MG63 (cell line): ENCODE data around the gene STEEP1. TPM values are rescaled to one million over a fixed set of nuclear protein-coding genes. Genes with fewer than 3 reads are reported as not detected.
A peak's percentile ranks its signal among the peaks of the same experiment; 100 is the strongest.

Source experiments
- DNase-seq: peaks from one replicate; pipeline ENCODE4 v3.0.0-alpha.2; 2020
- H3K27me3 ChIP-seq: fragments of 250-450 bp; sonication (Bioruptor Pico); 2 replicates; pipeline ENCODE4 v1.5.1; 2020; ENCODE audit warnings: mild to moderate bottlenecking, moderate library complexity
- H3K36me3 ChIP-seq: fragments of 250-450 bp; sonication (Bioruptor Pico); 2 replicates; pipeline ENCODE4 v1.5.1; 2020; ENCODE audit warnings: mild to moderate bottlenecking, moderate library complexity
- H3K4me3 ChIP-seq: fragments of 250-450 bp; sonication (Bioruptor Pico); 2 replicates; pipeline ENCODE4 v1.5.1; 2020; ENCODE audit warnings: mild to moderate bottlenecking, moderate library complexity
- H3K9me3 ChIP-seq: fragments of 250-450 bp; sonication (Bioruptor Pico); 2 replicates; pipeline ENCODE4 v1.5.1; 2020; ENCODE audit warnings: mild to moderate bottlenecking, moderate library complexity
- total RNA-seq: library from RNA; depleted of rRNA; stranded (reverse); fragments of >200 nt; shearing (Covaris generic); gene quantifications from 2 replicates; pipeline ENCODE4 v1.2.3, GENCODE V29; 2014; ENCODE audit warnings: low replicate concordance; rRNA removed

Gene STEEP1
- total RNA-seq, result 50.8 and 60.2 TPM in 2 replicates

GRCh38 chrX:119565107-119565663 lies at the start of gene STEEP1:
STEEP1 (minus strand) TSS chrX:119565409; CDS start chrX:119565355, 54 bp downstream.
- Histone ChIP-seq H3K9me3 (no peaks in the 10 kb centered on the region), H3K27me3 (no peaks in the 10 kb centered on the region), H3K36me3 (no peaks in the 10 kb centered on the region; the same call in 1 of the 2 replicates), H3K4me3 (peak within 1 kb of the TSS; percentile 74)
- DNase-seq, result peak; percentile 90

GRCh38 chrX:119614776-119615175 lies 49.6 kb upstream of the STEEP1 start:
- Histone ChIP-seq H3K27me3 (no peaks in the 10 kb centered on the region), H3K9me3 (no peaks in the 10 kb centered on the region), H3K36me3 (no peaks in the 10 kb centered on the region), H3K4me3 (no peak overlapping the region)
- no peak for DNase-seq

DNA sequence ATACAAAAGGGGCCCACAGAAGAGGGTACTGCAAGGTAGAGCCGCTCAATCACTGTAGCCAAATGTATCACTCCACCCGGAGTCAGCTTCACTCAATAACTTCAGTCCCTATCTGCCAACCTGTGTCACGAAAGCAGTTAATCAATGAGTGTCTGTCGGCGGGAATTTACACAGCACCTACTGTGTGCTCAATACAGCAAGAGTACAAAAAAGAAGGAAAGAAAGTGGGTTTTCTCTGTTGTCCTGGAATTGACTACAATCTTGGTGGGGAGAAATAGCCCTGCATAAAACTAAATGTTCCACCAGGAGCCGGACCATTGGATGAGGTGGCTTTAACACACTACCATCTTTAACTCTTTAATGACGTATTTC lies 41.8 kb upstream of the STEEP1 start:
- DNase-seq, result no peak
- Histone ChIP-seq H3K9me3 (no peaks in the 10 kb centered on the region), H3K36me3 (no peaks in the 10 kb centered on the region; the same call in 1 of the 2 replicates), H3K27me3 (no peaks in the 10 kb centered on the region), H3K4me3 (peak overlapping the region; percentile 81; the same call in 1 of the 2 replicates)

DNA sequence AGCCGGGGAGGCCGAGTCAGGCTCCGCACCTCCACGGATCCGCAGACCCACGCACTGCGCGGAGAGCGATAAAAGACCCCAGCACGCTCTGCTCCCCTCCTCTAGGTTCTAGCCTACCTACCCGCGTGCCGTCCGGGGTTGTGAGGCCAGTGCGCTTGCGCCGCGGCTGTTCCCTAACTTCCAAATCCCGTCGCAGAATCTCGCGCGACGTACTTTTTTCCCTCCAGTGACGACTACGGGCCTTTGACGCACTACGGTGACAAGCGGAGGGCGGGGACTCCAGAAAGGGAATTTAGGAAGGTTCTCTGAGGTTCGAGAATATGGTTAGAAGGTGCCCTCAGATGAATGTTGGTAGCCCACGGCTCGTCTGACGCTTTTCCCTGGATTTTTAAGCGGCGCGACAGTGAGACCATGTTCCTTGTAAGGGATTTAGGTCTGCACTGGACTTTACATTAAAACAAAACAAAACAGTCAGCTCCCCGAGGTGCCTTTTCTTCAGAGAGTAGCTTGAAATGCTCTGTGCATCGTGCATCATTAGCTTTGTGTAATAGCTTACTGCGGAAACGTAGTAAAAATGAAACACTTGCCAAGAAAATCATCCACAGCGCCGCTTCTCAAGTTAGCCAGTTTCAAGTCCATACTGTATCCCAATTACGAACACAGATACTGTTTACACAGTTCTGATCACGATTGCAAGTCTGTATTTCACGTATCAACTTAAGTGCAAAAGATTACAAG lies 41.2 kb upstream of the STEEP1 start, which contains the start of gene NKRF:
Gene NKRF, minus strand, starts transcription at position 145 of the 738 bp plus-strand sequence.
- peak; percentile 84 for DNase-seq
- Histone ChIP-seq H3K4me3 (peak within 1 kb of the TSS; percentile 81), H3K27me3 (no peaks in the 10 kb centered on the region), H3K9me3 (no peaks in the 10 kb centered on the region), H3K36me3 (no peaks in the 10 kb centered on the region; the same call in 1 of the 2 replicates)

- peak overlapping the region; percentile 81 for H3K4me3 ChIP-seq
- peak; percentile 19 for DNase-seq
- no peaks in the 10 kb centered on the region for H3K9me3 ChIP-seq
- no peaks in the 10 kb centered on the region for H3K27me3 ChIP-seq
- H3K36me3 ChIP-seq, result no peaks in the 10 kb centered on the region; the same call in 1 of the 2 replicates
Measured at GRCh38 chrX:119605464-119606279, 40.5 kb upstream of the STEEP1 start.

- Histone ChIP-seq H3K4me3 (peak overlapping the region; percentile 81), H3K9me3 (no peaks in the 10 kb centered on the region), H3K36me3 (no peaks in the 10 kb centered on the region; the same call in 1 of the 2 replicates), H3K27me3 (no peaks in the 10 kb centered on the region)
- no peak for DNase-seq
Measured at GRCh38 chrX:119604766-119605463, 39.7 kb upstream of the STEEP1 start.

- no peak for DNase-seq
- H3K4me3 ChIP-seq, result no peak overlapping the region
Measured at GRCh38 chrX:119602701-119603255, 37.6 kb upstream of the STEEP1 start.

GRCh38 chrX:119589810-119590209 lies 24.6 kb upstream of the STEEP1 start:
- DNase-seq, result no peak

More at GRCh38 chrX:119602701-119603255, 37.6 kb upstream of the STEEP1 start:
- Histone ChIP-seq H3K27me3 (no peaks in the 10 kb centered on the region), H3K9me3 (no peaks in the 10 kb centered on the region), H3K36me3 (no peaks in the 10 kb centered on the region; the same call in 1 of the 2 replicates)

DNA sequence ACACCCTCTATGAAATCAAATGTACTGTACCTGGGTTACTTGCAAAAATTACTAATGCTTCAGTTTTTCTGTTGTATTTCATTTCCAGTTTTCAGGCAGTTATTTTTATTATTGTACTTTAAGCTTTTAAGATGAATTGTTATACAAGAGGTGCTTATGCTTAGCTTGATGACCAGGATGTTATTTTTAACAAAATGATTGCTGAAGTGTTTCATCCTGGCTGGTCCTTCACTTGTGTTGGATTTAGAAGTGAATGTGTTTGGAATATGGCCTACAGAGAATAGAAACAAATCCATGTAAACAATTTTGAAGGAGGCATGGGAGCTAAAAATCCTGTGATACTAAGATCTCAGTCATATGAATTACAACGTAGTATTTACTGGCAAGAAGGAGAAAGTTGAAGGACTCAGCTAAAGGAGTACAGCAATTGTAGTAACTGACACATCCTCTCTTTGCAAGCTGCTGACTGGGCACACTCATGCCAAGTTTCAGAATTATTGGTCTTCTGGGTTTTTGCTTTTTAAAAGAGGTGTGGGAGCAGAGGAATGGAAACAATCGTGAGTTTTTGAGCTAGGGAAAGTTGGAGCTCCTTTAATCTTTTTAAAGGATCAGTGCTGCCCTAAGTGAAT lies 18.3 kb upstream of the STEEP1 start:
- Histone ChIP-seq H3K4me3 (no peak overlapping the region), H3K27me3 (no peaks in the 10 kb centered on the region), H3K36me3 (peaks cover 2% of the 10 kb centered on the region), H3K9me3 (no peaks in the 10 kb centered on the region)
- DNase-seq, result no peak

More at GRCh38 chrX:119589810-119590209, 24.6 kb upstream of the STEEP1 start:
- Histone ChIP-seq H3K9me3 (no peaks in the 10 kb centered on the region), H3K27me3 (no peaks in the 10 kb centered on the region), H3K4me3 (no peak overlapping the region), H3K36me3 (peaks cover 24% of the 10 kb centered on the region)

GRCh38 chrX:119579414-119579813 lies 14.2 kb upstream of the STEEP1 start:
- H3K4me3 ChIP-seq, result no peak overlapping the region
- H3K9me3 ChIP-seq, result no peaks in the 10 kb centered on the region
- no peak for DNase-seq
- H3K36me3 ChIP-seq, result peaks cover 5% of the 10 kb centered on the region
- H3K27me3 ChIP-seq, result no peaks in the 10 kb centered on the region

DNA sequence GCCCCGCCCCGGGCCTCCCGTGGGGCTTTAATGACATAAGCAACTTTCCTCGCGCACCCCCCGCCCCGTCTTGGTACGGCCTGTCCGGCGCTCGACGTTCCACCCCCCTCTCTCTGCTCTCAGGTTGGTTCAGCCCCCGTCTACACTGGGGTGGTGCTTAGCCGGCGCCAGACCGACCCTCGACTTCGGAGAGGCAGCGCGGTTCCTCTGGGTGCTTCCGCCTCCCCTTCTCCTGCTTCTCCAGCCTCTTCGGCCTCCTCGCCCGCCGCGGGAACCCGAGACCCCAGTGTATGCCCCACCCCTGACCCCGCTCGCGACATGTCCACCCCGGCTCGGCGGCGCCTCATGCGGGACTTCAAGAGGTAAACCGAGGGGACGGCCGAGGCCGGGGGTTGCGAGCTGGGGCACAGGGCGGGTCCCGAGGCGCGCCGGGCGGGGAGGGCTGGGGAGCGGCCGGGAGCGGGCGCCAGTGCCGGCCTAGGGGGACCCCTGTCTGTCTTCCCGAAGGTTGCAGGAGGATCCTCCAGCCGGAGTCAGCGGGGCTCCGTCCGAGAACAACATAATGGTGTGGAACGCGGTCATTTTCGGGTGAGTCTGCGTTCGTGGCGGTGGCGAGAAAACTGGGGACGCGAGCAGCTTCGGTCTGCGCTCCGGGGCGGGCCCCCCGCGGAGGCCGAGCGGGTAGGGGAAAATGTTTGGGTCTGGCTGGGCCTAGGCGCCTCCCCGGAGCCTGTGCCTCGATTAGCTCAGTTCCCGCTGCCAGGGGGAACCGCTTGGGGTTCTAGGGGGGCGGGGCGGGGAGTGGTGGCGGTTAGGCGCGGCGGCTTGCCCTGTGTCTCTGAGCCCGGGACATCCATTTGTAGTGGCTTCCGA lies 9.4 kb upstream of the STEEP1 start, which contains the start of gene UBE2A:
Gene UBE2A, plus strand, starts transcription at position 170 of the 873 bp plus-strand sequence. Its CDS starts 149 bp downstream, at position 319.
- H3K27me3 ChIP-seq, result no peaks in the 10 kb centered on the region
- peak; percentile 89 for DNase-seq
- H3K9me3 ChIP-seq, result no peaks in the 10 kb centered on the region

DNA sequence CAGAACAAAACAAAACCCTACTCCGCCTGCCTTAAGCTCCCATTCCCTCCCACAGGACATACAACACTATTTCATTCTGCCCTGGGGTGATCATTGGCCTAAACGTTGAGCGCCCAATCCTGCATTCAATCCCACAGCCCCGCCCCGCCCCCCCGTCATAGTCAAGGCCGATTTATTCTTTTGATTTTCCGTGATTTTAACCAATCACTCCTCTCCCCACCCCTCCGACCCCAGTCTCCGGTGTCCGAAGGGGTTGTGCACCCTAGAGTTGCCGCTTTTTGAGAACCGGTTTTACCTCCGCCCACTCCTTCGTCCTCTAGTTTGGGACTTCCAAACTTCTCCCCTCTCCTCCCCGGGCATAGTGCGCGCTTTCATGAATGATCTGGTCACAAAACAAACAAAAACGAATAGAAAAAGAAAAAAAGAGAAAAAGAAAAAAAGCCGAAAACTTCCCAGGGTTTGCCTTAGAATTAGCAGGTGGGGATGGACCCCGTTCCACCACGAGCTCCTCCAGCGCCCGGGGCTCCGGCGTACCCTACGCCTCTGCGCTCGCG lies 8.7 kb upstream of the STEEP1 start:
- Histone ChIP-seq H3K9me3 (no peaks in the 10 kb centered on the region), H3K4me3 (peak overlapping the region; percentile 78), H3K36me3 (peaks cover 5% of the 10 kb centered on the region), H3K27me3 (no peaks in the 10 kb centered on the region)
- DNase-seq, result peak; percentile 30

More for the DNA sequence above, 9.4 kb upstream of the STEEP1 start, which contains the start of gene UBE2A:
- H3K4me3 ChIP-seq, result peak within 1 kb of the TSS; percentile 78
- peaks cover 5% of the 10 kb centered on the region for H3K36me3 ChIP-seq

- Histone ChIP-seq H3K36me3 (peaks cover 5% of the 10 kb centered on the region), H3K27me3 (no peaks in the 10 kb centered on the region), H3K4me3 (peak overlapping the region; percentile 78), H3K9me3 (no peaks in the 10 kb centered on the region)
- no peak for DNase-seq
Measured at GRCh38 chrX:119573222-119573621, 8.0 kb upstream of the STEEP1 start.

DNA sequence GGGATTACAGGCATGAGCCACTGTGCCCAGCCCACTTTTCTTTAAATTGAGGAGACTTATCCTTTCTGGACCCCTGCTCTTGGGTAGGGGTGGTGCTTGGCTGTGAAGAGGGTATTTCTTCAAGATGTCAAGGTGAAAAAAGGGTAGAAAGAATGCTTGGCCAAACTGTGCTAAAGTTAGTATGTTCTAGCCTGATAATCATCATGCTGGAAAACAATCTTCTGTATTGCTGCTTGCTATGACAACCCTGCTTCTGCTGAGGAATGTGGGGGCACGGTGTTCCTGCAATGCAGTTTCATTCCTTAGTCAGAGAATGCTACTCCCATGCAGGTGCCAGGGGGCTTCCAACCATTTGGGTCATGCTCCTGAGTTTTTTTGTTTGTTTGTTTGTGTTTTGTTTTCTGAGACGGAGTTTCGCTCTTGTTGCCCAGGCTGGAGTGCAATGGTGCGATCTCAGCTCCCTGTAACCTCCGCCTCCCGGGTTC lies 5.2 kb upstream of the STEEP1 start:
- Histone ChIP-seq H3K9me3 (no peaks in the 10 kb centered on the region), H3K27me3 (no peaks in the 10 kb centered on the region), H3K4me3 (no peak overlapping the region), H3K36me3 (no peaks in the 10 kb centered on the region)
- no peak for DNase-seq
